NCI-H526 treated with DMSO at 0.1 percent for 48 hours (cell line): ENCODE data around the gene STRN.
"Not testable (repeated sequence)": the region's sequence is repeated elsewhere in the genome, so short reads cannot be mapped to it uniquely, and the experiment has no call there.

ENCODE experiments used
- DNase-seq: peaks from one replicate; lab custom pipeline; 2025; lab: John Stamatoyannopoulos, UW

STRN gene

GRCh38 chr2:36912695-36913094 lies 53.6 kb downstream of the STRN start:
- DNase-seq, result no peak

GRCh38 chr2:36911012-36911411 lies 55.3 kb downstream of the STRN start:
- DNase-seq, result no peak

- DNase-seq, result no peak
Observed at GRCh38 chr2:36906277-36906676, 60.1 kb downstream of the STRN start.

GRCh38 chr2:36904636-36905035 lies 61.7 kb downstream of the STRN start:
- no peak for DNase-seq

- no peak for DNase-seq
Observed at GRCh38 chr2:36902385-36903120, 63.8 kb downstream of the STRN start.

GRCh38 chr2:36892805-36893204 lies 73.5 kb downstream of the STRN start:
- no peak for DNase-seq

GRCh38 chr2:36889795-36890194 lies 76.5 kb downstream of the STRN start:
- no peak for DNase-seq

GRCh38 chr2:36887095-36887494 lies 79.2 kb downstream of the STRN start:
- DNase-seq, result not testable (repeated sequence)

GRCh38 chr2:36886664-36887063 lies 79.7 kb downstream of the STRN start:
- no peak for DNase-seq

- no peak for DNase-seq
Observed at GRCh38 chr2:36885605-36886004, 80.7 kb downstream of the STRN start.

GRCh38 chr2:36882532-36882931 lies 83.8 kb downstream of the STRN start:
- no peak for DNase-seq

- DNase-seq, result no peak
Observed at GRCh38 chr2:36881816-36882215, 84.5 kb downstream of the STRN start.

GRCh38 chr2:36878429-36878828 lies 87.9 kb downstream of the STRN start:
- DNase-seq, result no peak

GRCh38 chr2:36871068-36871707 lies 95.1 kb downstream of the STRN start:
- no peak for DNase-seq

- DNase-seq, result no peak
Observed at GRCh38 chr2:36869606-36870005, 96.7 kb downstream of the STRN start.

GRCh38 chr2:36861896-36862295 lies 104.4 kb downstream of the STRN start:
- DNase-seq, result no peak

GRCh38 chr2:36859366-36859792 lies 107.0 kb downstream of the STRN start:
- no peak for DNase-seq

- DNase-seq, result no peak
Observed at GRCh38 chr2:36858551-36859365, 107.6 kb downstream of the STRN start.

- no peak for DNase-seq
Observed at GRCh38 chr2:36857713-36858112, 108.6 kb downstream of the STRN start.

- no peak for DNase-seq
Observed at GRCh38 chr2:36855429-36855828, 110.9 kb downstream of the STRN start.

- no peak for DNase-seq
Observed at GRCh38 chr2:36854241-36854640, 112.1 kb downstream of the STRN start.

- no peak for DNase-seq
Observed at GRCh38 chr2:36849265-36849664, 117.1 kb downstream of the STRN start.

- no peak for DNase-seq
Observed at GRCh38 chr2:36843838-36844237, 122.5 kb downstream of the STRN start.
